Measurements from ENCODE around the gene DNAH10. TPM values are rescaled to one million over a fixed set of nuclear protein-coding genes. Genes with fewer than 3 reads are reported as not detected.

The DNAH10 gene
- total RNA-seq, 1 experiment from 2014 or later = 0.39 TPM

- POLR2A ChIA-PET = no interaction called here
- no peak for DNase-seq (ENCODE audit: low read depth, low spot score)
- Histone ChIP-seq H3K9me3 (ENCODE audit: control insufficient read depth, insufficient read depth, low read depth, low read length) (peaks cover 4% of the 10 kb centered on the region; the same call in 1 of the 2 replicates), H3K4me1 (ENCODE audit: control insufficient read depth, insufficient read depth, low read length) (no peaks in the 10 kb centered on the region), H3K36me3 (ENCODE audit: control insufficient read depth, insufficient read depth, low read length) (no peaks in the 10 kb centered on the region), H3K27me3 (ENCODE audit: control insufficient read depth, insufficient read depth, low read length) (no peaks in the 10 kb centered on the region), H3K4me3 (ENCODE audit: low read depth in 2 of 2, low read length in 2 of 2) (no peak overlapping the region), H3K27ac (ENCODE audit: low read length) (no peak overlapping the region)
- intact Hi-C loops (cut with micrococcal nuclease; ENCODE audit: unreplicated experiment) = no loop called here
- TF ChIP-seq REST (IDR thresholded peaks at IDR 0.05; ENCODE audit: insufficient read depth in 1 of 2, low read depth in 2 of 2, low read length in 1 of 2) (no peak), TCF7L2 (IDR thresholded peaks at IDR 0.05; ENCODE audit: low read depth, low read length) (no peak), SIN3A (IDR thresholded peaks at IDR 0.05; ENCODE audit: borderline replicate concordance, insufficient read depth, low read depth, low read length) (no peak), CTCF (IDR thresholded peaks at IDR 0.05) (no peak), POLR2AphosphoS5 (IDR thresholded peaks at IDR 0.05; ENCODE audit: low read depth, low read length) (no peak)
- CTCF ChIA-PET = no interaction called here
- BruUV-seq (replicated peaks) = no TSS peak
- in situ Hi-C loops (cut with HindIII; ENCODE audit: low pct_unique_long_range_greater_than_20kb, low sequenced_read_pairs) = no loop called here
- no peak for ATAC-seq
Measured at GRCh38 chr12:123828854-123829547, 66.9 kb downstream of the DNAH10 start.

GRCh38 chr12:123829561-123829960, 67.5 kb downstream of the DNAH10 start:
- ATAC-seq = no peak
- in situ Hi-C loops (cut with HindIII; ENCODE audit: low pct_unique_long_range_greater_than_20kb, low sequenced_read_pairs) = no loop called here
- CTCF ChIA-PET = no interaction called here
- POLR2A ChIA-PET = no interaction called here
- H3K4me1 ChIP-seq (ENCODE audit: control insufficient read depth, insufficient read depth, low read length) = no peaks in the 10 kb centered on the region
- no peak overlapping the region for H3K4me3 ChIP-seq (ENCODE audit: low read depth in 2 of 2, low read length in 2 of 2)
- TF ChIP-seq POLR2AphosphoS5 (IDR thresholded peaks at IDR 0.05; ENCODE audit: low read depth, low read length) (no peak), SIN3A (IDR thresholded peaks at IDR 0.05; ENCODE audit: borderline replicate concordance, insufficient read depth, low read depth, low read length) (no peak), REST (IDR thresholded peaks at IDR 0.05; ENCODE audit: insufficient read depth in 1 of 2, low read depth in 2 of 2, low read length in 1 of 2) (no peak), CTCF (IDR thresholded peaks at IDR 0.05) (no peak), TCF7L2 (IDR thresholded peaks at IDR 0.05; ENCODE audit: low read depth, low read length) (no peak)
- peaks cover 4% of the 10 kb centered on the region; the same call in 1 of the 2 replicates for H3K9me3 ChIP-seq (ENCODE audit: control insufficient read depth, insufficient read depth, low read depth, low read length)
- intact Hi-C loops (cut with micrococcal nuclease; ENCODE audit: unreplicated experiment) = no loop called here
- BruUV-seq (replicated peaks) = no TSS peak
- H3K27ac ChIP-seq (ENCODE audit: low read length) = no peak overlapping the region
- H3K27me3 ChIP-seq (ENCODE audit: control insufficient read depth, insufficient read depth, low read length) = no peaks in the 10 kb centered on the region
- no peak for DNase-seq (ENCODE audit: low read depth, low spot score)
- no peaks in the 10 kb centered on the region for H3K36me3 ChIP-seq (ENCODE audit: control insufficient read depth, insufficient read depth, low read length)
